ENCODE results near the gene METTL1.

DNA sequence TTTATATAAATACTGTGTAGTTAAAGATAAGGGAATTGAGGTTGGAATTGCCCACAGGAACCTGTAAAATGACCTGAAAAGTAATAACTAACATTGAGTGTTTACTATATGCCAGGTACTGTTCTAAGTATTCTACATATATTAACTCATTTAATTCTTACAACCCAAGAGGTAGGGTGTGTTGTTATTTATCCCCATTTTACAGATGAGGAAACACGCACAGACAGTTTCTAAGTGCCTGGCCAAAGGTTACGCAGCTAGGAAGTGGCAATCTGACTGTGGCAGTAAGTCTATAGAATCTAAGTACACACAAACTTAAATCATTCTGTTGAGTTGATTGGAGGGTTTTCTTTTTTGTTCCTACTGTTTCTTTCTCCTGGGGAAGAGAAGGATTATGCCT lies 28.1 kb downstream of the METTL1 start:
- no peak for TF ChIP-seq POLR2AphosphoS5 (IDR thresholded peaks at IDR 0.05; ENCODE audit: low read depth, low read length)
- no peak for TF ChIP-seq POLR2A (IDR thresholded peaks at IDR 0.05; ENCODE audit: low read depth, low read length)
